NCI-H526 treated with DMSO at 0.1 percent for 48 hours (cell line): ENCODE results near the gene FAM25C.
"Not testable (repeated sequence)": the region's sequence is repeated elsewhere in the genome, so short reads cannot be mapped to it uniquely, and the experiment has no call there.

ENCODE experiments used
- DNase-seq: peaks from one replicate; lab custom pipeline; 2025; lab: John Stamatoyannopoulos, UW

The FAM25C gene

GRCh38 chr10:47957158-47957557 lies 42.4 kb downstream of the FAM25C start:
- DNase-seq, result not testable (repeated sequence)

DNA sequence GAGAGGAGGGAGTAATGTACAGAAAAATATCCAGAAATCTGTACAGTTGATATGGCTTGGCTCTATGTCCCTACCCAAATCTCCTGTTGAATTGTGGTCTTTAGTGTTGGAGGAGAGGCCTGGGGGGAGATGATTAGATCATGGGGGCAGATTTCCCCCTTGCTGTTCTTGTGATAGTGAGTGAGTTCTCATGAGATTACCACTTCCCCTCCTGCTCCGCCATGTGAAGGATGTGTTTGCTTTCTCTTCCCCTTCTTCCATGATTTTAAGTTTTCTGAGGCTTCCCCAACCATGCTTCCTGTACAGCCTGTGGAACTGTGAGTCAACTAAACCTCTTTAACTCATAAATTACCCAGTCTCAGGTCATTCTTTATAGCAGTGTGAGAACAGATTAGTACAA lies 52.2 kb downstream of the FAM25C start:
- DNase-seq, result not testable (repeated sequence)
